GM19438 (cell line): ENCODE data around the gene NCKAP5.
"Not testable (repeated sequence)": the region's sequence is repeated elsewhere in the genome, so short reads cannot be mapped to it uniquely, and the experiment has no call there.

Experiments used
- ATAC-seq: cut with Tn5 transposase; IDR thresholded peaks from one replicate; pipeline ENCODE4 v1.9.1; 2021; ENCODE audit warnings: low read depth; ENCODE audit not compliant: unreplicated experiment

Gene NCKAP5

GRCh38 chr2:132875193-132875592 is 693.1 kb downstream of the NCKAP5 start:
- ATAC-seq: no peak

- ATAC-seq: no peak
Observed at GRCh38 chr2:132873738-132874137, 694.5 kb downstream of the NCKAP5 start.

GRCh38 chr2:132871831-132872230 is 696.4 kb downstream of the NCKAP5 start:
- no peak for ATAC-seq

- no peak for ATAC-seq
Observed at GRCh38 chr2:132863961-132864360, 704.3 kb downstream of the NCKAP5 start.

GRCh38 chr2:132860220-132860619 is 708.0 kb downstream of the NCKAP5 start:
- ATAC-seq: no peak

GRCh38 chr2:132859590-132859989 is 708.7 kb downstream of the NCKAP5 start:
- ATAC-seq: no peak

- ATAC-seq: no peak
Observed at GRCh38 chr2:132857319-132857718, 710.9 kb downstream of the NCKAP5 start.

- ATAC-seq: no peak
Observed at GRCh38 chr2:132850688-132851087, 717.6 kb downstream of the NCKAP5 start.

GRCh38 chr2:132849118-132849517 is 719.1 kb downstream of the NCKAP5 start:
- ATAC-seq: no peak

GRCh38 chr2:132845339-132845738 is 722.9 kb downstream of the NCKAP5 start:
- no peak for ATAC-seq

GRCh38 chr2:132844585-132844984 is 723.7 kb downstream of the NCKAP5 start:
- ATAC-seq: no peak

- ATAC-seq: no peak
Observed at GRCh38 chr2:132837769-132838168, 730.5 kb downstream of the NCKAP5 start.

GRCh38 chr2:132830321-132830827 is 737.9 kb downstream of the NCKAP5 start:
- no peak for ATAC-seq

- no peak for ATAC-seq
Observed at GRCh38 chr2:132825601-132826000, 742.7 kb downstream of the NCKAP5 start.

- no peak for ATAC-seq
Observed at GRCh38 chr2:132824716-132825115, 743.5 kb downstream of the NCKAP5 start.

- ATAC-seq: no peak
Observed at GRCh38 chr2:132816234-132816633, 752.0 kb downstream of the NCKAP5 start.

- ATAC-seq: no peak
Observed at GRCh38 chr2:132815516-132815915, 752.7 kb downstream of the NCKAP5 start.

- ATAC-seq: no peak
Observed at GRCh38 chr2:132814651-132815050, 753.6 kb downstream of the NCKAP5 start.

GRCh38 chr2:132813422-132813821 is 754.8 kb downstream of the NCKAP5 start:
- no peak for ATAC-seq

- ATAC-seq: no peak
Observed at GRCh38 chr2:132811148-132811915, 756.9 kb downstream of the NCKAP5 start.

- ATAC-seq: not testable (repeated sequence)
Observed at GRCh38 chr2:132809962-132810361, 758.3 kb downstream of the NCKAP5 start.

- no peak for ATAC-seq
Observed at GRCh38 chr2:132804051-132804450, 764.2 kb downstream of the NCKAP5 start.
